Upper lobe of right lung (tissue), 1 donor: Measurements from ENCODE around the gene CRCP. TPM values are rescaled to one million over a fixed set of nuclear protein-coding genes. Genes with fewer than 3 reads are reported as not detected.
"Not testable (repeated sequence)": the region's sequence is repeated elsewhere in the genome, so short reads cannot be mapped to it uniquely, and the experiment has no call there.

Experiments used
- ATAC-seq: fragments of 200-7000 bp; cut with Tn5 transposase; one replicate; pipeline ENCODE4 v1.9.1; 2020; ENCODE audit warnings: mild to moderate bottlenecking, moderate library complexity
- DNase-seq: peaks from one replicate; pipeline ENCODE4 v3.0.0-alpha.2; 2020
- H3K27ac ChIP-seq: fragments of 200-600 bp; one replicate; pipeline ENCODE4 v1.8.0; 2022
- H3K27me3 ChIP-seq: fragments of 200-600 bp; one replicate; pipeline ENCODE4 v1.8.0; 2022; ENCODE audit warnings: mild to moderate bottlenecking
- H3K36me3 ChIP-seq: fragments of 200-600 bp; one replicate; pipeline ENCODE4 v1.8.0; 2022
- H3K4me1 ChIP-seq: fragments of 200-600 bp; one replicate; pipeline ENCODE4 v1.8.0; 2022
- H3K4me3 ChIP-seq: fragments of 200-600 bp; one replicate; pipeline ENCODE4 v1.8.0; 2022; ENCODE audit warnings: mild to moderate bottlenecking
- H3K9me3 ChIP-seq: fragments of 200-600 bp; one replicate; pipeline ENCODE4 v1.8.0; 2022
- CTCF ChIP-seq: fragments of 200-600 bp; IDR thresholded peaks from one replicate; pipeline ENCODE4 v1.8.0; 2022; ENCODE audit warnings: antibody characterized with exemption
- intact Hi-C: fragments of 100-400 bp; cut with DNase I; formaldehyde crosslinking; loops from one replicate; pipeline ENCODE4 v1.11.0; 2022
- total RNA-seq: library from RNA; stranded (reverse); fragmentation: NEBNext Ultra II Directional; extraction: Animal tissue kit (Norgen Biotek cat#: 25700); gene quantifications from one replicate; pipeline ENCODE4 v1.2.1, GENCODE V29; 2021
- donor health status: DM: no; HTN: yes; CAD: no; lungs with severe emphysema.

Gene CRCP
- total RNA-seq, 1 donor from 2014 or later = 33.1 TPM

DNA sequence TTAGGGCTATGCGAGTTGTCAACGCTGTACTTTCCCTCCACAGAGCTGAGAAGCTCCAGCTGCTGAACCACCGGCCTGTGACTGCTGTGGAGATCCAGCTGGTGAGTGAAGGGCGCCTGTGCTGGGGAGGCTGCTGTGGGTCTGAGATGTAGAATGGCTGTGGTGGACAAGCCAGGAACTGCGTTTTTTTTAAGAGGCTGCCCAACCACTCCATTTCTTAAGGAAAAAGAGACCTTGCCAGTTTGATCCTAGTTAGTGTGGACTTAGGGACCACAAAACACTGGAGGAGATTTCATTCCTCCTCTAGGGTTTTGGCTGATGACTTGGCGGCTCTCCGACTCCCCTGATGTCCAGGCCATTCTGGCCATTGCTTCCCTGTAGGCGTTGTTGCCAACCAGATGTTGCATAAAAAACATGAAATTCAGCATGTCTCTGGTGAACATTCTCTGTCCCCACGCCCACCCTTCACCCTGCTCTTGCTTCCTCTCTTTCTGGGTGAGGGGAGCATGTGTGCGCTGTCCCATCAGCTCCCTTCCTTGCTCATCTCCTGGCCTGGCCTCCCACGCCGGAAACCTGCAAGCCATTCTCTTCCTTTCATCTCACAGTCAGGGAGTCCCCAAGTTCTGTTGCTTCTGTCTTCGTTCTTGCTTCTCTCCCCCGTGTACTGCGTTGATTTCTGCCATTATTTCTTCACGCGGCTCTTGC, 30.9 kb downstream of the CRCP start:
- Histone ChIP-seq H3K36me3 (peaks cover 56% of the 10 kb centered on the region), H3K27ac (peak overlapping the region; percentile 17), H3K27me3 (no peaks in the 10 kb centered on the region), H3K4me3 (no peak overlapping the region), H3K4me1 (peaks cover 22% of the 10 kb centered on the region), H3K9me3 (no peaks in the 10 kb centered on the region)
- DNase-seq = peak; percentile 67
- peak; percentile 57 for ATAC-seq
- no peak for TF ChIP-seq CTCF
- intact Hi-C loops = no loop called here

- intact Hi-C loops = no loop called here
- TF ChIP-seq CTCF = no peak
- ATAC-seq (no peak), DNase-seq (no peak)
- no peak overlapping the region for H3K27ac ChIP-seq
- H3K27me3 ChIP-seq = no peaks in the 10 kb centered on the region
- H3K4me3 ChIP-seq = no peak overlapping the region
- H3K9me3 ChIP-seq = no peaks in the 10 kb centered on the region
- H3K4me1 ChIP-seq = peaks cover 20% of the 10 kb centered on the region
- H3K36me3 ChIP-seq = peaks cover 54% of the 10 kb centered on the region
These were observed 32.1 kb downstream of the CRCP start for GRCh38 chr7:66146701-66147100.

DNA sequence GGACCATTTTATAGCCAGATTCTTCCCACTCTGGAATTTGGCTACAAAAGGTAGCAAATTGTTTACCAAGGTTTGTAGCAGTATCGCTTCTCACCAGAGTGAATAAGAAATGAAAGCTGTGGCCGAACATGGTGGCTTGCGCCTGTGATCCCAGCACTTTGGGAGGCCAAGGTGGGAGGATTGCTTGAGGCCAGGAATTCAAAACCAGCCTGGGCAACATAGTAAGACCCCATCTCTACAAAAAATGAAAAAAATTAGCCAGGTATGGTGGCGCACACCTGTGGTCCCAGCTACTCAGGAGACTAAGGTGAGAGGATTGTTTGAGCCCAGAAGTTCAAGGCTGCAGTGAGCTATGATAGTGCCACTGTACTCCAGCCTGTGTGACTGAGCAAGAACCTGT, 33.0 kb downstream of the CRCP start:
- peak overlapping the region; percentile 11 for H3K27ac ChIP-seq
- peaks cover 30% of the 10 kb centered on the region for H3K4me1 ChIP-seq
- H3K27me3 ChIP-seq, H3K4me3 ChIP-seq, H3K9me3 ChIP-seq, intact Hi-C loops, ATAC-seq, DNase-seq: not testable (repeated sequence)
- H3K36me3 ChIP-seq = peaks cover 53% of the 10 kb centered on the region

DNA sequence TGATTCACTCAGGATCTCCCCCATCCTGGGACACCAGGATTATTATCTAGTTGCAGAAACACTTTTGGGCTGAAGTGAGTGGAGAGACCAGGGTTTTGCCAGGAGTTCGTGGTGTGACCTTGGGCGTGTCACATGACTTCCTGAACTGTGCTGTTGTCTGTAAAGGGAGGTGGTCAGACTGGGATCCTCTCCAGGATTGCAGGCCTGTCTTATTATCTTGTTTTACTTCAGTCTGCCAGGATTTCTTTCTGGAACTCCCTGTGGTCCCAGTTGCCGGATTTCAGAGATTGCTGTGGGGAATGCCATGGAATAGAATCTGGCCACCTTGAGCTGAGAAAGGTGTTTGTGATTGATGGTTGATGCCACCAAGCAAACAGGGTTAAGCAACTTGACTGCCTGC, 35.8 kb downstream of the CRCP start:
- Histone ChIP-seq H3K27me3 (no peaks in the 10 kb centered on the region), H3K36me3 (peaks cover 53% of the 10 kb centered on the region), H3K27ac (peak overlapping the region; percentile 65), H3K9me3 (no peaks in the 10 kb centered on the region), H3K4me1 (peaks cover 35% of the 10 kb centered on the region), H3K4me3 (no peak overlapping the region)
- peak; percentile 43 for ATAC-seq
- peak; percentile 50 for DNase-seq
- intact Hi-C loops = no loop called here
- TF ChIP-seq CTCF = no peak

DNA sequence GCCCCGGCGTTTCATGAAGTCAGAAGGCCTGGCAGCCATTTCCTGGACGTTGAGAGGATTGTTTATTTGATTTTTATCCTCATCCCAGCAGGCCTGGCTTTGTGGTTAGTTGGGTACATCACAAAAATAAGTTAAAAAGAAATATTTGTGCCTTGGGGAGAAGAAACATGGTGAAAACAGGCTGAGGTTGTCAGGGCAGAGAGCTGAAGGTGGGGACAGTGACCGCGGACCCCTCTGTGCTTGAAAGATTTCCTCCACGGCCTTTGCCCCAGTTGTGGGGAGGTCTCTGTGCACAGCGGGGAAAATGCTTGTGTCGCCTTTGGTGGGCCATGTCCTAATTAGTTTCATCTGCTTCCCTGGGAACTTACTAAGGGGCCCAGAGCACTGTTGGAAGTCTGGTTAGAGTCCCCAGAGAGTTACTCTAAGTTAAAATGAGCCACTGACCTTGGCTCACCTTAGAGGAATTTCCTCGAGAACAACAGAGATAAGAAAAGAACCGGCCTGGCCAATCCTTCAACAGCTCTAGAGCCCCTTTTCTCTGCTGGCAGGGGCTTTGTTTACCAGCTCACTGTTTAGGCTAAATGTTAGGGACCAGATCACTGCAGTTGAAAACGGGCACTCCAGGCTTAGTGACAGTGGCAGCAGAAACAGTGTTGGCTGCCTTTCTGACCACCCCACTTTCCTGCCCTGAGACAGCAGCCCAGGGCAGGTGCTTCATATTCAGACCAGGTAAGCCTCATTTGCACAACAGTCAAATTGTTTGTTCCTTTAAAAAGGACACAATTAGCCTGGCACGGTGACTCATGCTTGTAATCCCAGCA, 37.9 kb downstream of the CRCP start:
- H3K27ac ChIP-seq = peak overlapping the region; percentile 80
- no peaks in the 10 kb centered on the region for H3K27me3 ChIP-seq
- H3K9me3 ChIP-seq = no peaks in the 10 kb centered on the region
- peak; percentile 56 for ATAC-seq
- peaks cover 46% of the 10 kb centered on the region for H3K36me3 ChIP-seq
- peaks cover 35% of the 10 kb centered on the region for H3K4me1 ChIP-seq
- peak; percentile 2 for DNase-seq
- TF ChIP-seq CTCF = no peak
- no peak overlapping the region for H3K4me3 ChIP-seq
- intact Hi-C loops = no loop called here

GRCh38 chr7:66153691-66154090, 39.0 kb downstream of the CRCP start:
- intact Hi-C loops = no loop called here
- no peak overlapping the region for H3K4me3 ChIP-seq
- H3K27me3 ChIP-seq = no peaks in the 10 kb centered on the region
- no peak for TF ChIP-seq CTCF
- ATAC-seq (no peak), DNase-seq (no peak)
- peaks cover 43% of the 10 kb centered on the region for H3K36me3 ChIP-seq
- no peak overlapping the region for H3K27ac ChIP-seq
- peaks cover 35% of the 10 kb centered on the region for H3K4me1 ChIP-seq
- no peaks in the 10 kb centered on the region for H3K9me3 ChIP-seq

GRCh38 chr7:66156035-66156434, 41.4 kb downstream of the CRCP start:
- H3K4me3 ChIP-seq, DNase-seq, ATAC-seq, H3K9me3 ChIP-seq, intact Hi-C loops, H3K27ac ChIP-seq, H3K27me3 ChIP-seq: not testable (repeated sequence)
- H3K36me3 ChIP-seq = peaks cover 43% of the 10 kb centered on the region
- peaks cover 24% of the 10 kb centered on the region for H3K4me1 ChIP-seq
